ENCODE results near the gene CNTNAP5. TPM values are rescaled to one million over a fixed set of nuclear protein-coding genes. Genes with fewer than 3 reads are reported as not detected.

The CNTNAP5 gene
- total and polyA plus RNA-seq, 2 of the 4 experiments (the other 2 are of a cell fraction): not detected

DNA sequence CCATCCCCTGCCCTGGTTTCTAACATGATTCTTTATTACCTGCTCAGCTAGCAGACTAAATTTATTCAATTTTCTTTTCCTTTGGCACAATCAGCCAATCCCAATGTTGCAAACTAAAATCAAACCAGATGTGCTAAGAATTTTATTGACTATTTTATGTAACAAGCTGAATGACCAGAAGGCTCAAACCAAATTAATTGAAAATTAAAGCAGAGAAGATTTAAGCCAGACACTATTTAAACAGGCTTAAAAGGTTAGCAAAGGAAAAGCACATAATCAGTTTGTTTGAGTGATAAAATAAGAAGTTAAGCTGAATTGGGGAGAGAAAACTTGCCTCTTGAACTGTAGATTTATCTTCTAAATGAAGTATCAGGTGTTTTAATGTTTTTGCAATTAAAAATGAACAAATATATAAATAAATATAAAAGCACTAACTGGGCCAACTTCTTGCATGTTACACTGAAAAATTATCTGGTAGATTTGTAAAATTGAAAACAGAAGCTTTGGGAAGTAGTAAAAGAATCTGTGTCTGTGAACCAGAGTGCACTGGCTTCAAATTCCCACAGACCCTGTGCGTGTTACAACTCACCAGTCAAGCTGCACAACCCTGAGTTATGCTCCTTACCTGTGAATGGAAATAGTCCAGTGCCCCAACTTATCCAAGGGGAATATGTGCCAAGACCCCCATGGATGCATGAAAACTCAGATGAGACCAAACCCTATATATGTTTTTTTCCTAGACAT lies 283.4 kb downstream of the CNTNAP5 start:
- in situ Hi-C loops (cut with MboI; ENCODE audit: low sequenced_read_pairs) (no loop called here), intact Hi-C loops (cut with micrococcal nuclease) (no loop called here), dilution Hi-C loops (cut with HindIII; ENCODE audit: low sequenced_read_pairs, unreplicated experiment) (no loop called here)
- no peak overlapping the region for H2AK5ac ChIP-seq (ENCODE audit: low read depth, low read length)
- H3K4me1 ChIP-seq (ENCODE audit: control insufficient read depth, insufficient read depth, low read length): no peaks in the 10 kb centered on the region
- H3K23ac ChIP-seq (ENCODE audit: low read depth, low read length): no peak overlapping the region
- H3K9me1 ChIP-seq (ENCODE audit: insufficient read depth, low read length): no peaks in the 10 kb centered on the region
- H4K8ac ChIP-seq (ENCODE audit: low read depth in 2 of 2, low read length in 2 of 2): no peak overlapping the region
- no peak overlapping the region for H2AFZ ChIP-seq (replicated peaks; ENCODE audit: low read length, poor library complexity)
- H2BK5ac ChIP-seq (ENCODE audit: low read depth, low read length, poor library complexity, severe bottlenecking): no peak overlapping the region
- H3K4me2 ChIP-seq (ENCODE audit: low read depth, low read length): no peak overlapping the region
- ChIA-PET CTCF (no interaction called here), POLR2A (ENCODE audit: unreplicated experiment) (no interaction called here)
- no peaks in the 10 kb centered on the region for H4K20me1 ChIP-seq (ENCODE audit: insufficient read depth, low read length)
- H3K4ac ChIP-seq (ENCODE audit: low read depth, low read length): no peak overlapping the region
- no peaks in the 10 kb centered on the region for H3K79me1 ChIP-seq (ENCODE audit: low read depth in 1 of 2, low read length in 2 of 2)
- no peak overlapping the region for H2AK9ac ChIP-seq (replicated peaks; ENCODE audit: low read depth, low read length, poor library complexity)
- WGBS, 2 experiments (ENCODE audit: extremely low coverage in 2 of 2, insufficient read length in 1 of 2): no CpG with 5 or more reads among the region's 1 CpG
- TF ChIP-seq, protein P1, sequence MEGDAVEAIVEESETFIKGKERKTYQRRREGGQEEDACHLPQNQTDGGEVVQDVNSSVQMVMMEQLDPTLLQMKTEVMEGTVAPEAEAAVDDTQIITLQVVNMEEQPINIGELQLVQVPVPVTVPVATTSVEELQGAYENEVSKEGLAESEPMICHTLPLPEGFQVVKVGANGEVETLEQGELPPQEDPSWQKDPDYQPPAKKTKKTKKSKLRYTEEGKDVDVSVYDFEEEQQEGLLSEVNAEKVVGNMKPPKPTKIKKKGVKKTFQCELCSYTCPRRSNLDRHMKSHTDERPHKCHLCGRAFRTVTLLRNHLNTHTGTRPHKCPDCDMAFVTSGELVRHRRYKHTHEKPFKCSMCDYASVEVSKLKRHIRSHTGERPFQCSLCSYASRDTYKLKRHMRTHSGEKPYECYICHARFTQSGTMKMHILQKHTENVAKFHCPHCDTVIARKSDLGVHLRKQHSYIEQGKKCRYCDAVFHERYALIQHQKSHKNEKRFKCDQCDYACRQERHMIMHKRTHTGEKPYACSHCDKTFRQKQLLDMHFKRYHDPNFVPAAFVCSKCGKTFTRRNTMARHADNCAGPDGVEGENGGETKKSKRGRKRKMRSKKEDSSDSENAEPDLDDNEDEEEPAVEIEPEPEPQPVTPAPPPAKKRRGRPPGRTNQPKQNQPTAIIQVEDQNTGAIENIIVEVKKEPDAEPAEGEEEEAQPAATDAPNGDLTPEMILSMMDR (conservative IDR thresholded peaks at IDR 0.05; ENCODE audit: low read depth, low read length): no peak
- TF ChIP-seq MAFK (IDR thresholded peaks at IDR 0.05; ENCODE audit: low read depth, low read length) (no peak), CEBPB (IDR thresholded peaks at IDR 0.05; ENCODE audit: low read depth, low read length) (no peak), NFE2L2 (IDR thresholded peaks at IDR 0.05; ENCODE audit: low read depth, low read length) (no peak), CHD1 (IDR thresholded peaks at IDR 0.05; ENCODE audit: low read depth, low read length) (no peak), POLR2A (IDR thresholded peaks at IDR 0.05; ENCODE audit: low read depth, low read length) (no peak), RFX5 (IDR thresholded peaks at IDR 0.05; ENCODE audit: low read depth, low read length) (no peak), RAD21 (IDR thresholded peaks at IDR 0.05; ENCODE audit: low read length) (no peak), SMC3 (IDR thresholded peaks at IDR 0.05; ENCODE audit: low read depth, low read length) (no peak), FOS (IDR thresholded peaks at IDR 0.05; ENCODE audit: low read depth, low read length) (no peak), RCOR1 (IDR thresholded peaks at IDR 0.05; ENCODE audit: insufficient replicate concordance, low read length) (no peak), BHLHE40 (IDR thresholded peaks at IDR 0.05; ENCODE audit: low read depth, low read length) (no peak)
- TF ChIP-seq, protein P2, sequence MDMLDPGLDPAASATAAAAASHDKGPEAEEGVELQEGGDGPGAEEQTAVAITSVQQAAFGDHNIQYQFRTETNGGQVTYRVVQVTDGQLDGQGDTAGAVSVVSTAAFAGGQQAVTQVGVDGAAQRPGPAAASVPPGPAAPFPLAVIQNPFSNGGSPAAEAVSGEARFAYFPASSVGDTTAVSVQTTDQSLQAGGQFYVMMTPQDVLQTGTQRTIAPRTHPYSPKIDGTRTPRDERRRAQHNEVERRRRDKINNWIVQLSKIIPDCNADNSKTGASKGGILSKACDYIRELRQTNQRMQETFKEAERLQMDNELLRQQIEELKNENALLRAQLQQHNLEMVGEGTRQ (IDR thresholded peaks at IDR 0.05; ENCODE audit: low read depth, low read length): no peak
- TF ChIP-seq, protein P3, sequence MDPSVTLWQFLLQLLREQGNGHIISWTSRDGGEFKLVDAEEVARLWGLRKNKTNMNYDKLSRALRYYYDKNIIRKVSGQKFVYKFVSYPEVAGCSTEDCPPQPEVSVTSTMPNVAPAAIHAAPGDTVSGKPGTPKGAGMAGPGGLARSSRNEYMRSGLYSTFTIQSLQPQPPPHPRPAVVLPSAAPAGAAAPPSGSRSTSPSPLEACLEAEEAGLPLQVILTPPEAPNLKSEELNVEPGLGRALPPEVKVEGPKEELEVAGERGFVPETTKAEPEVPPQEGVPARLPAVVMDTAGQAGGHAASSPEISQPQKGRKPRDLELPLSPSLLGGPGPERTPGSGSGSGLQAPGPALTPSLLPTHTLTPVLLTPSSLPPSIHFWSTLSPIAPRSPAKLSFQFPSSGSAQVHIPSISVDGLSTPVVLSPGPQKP (IDR thresholded peaks at IDR 0.05; ENCODE audit: borderline replicate concordance, low read depth, low read length): no peak
- no peak overlapping the region for H3K9ac ChIP-seq (ENCODE audit: low read depth, low read length)
- no peak overlapping the region for H3K4me3 ChIP-seq (ENCODE audit: insufficient read depth, low read depth, low read length)
- peaks cover 4% of the 10 kb centered on the region; the same call in 1 of the 2 replicates for H3K9me3 ChIP-seq (ENCODE audit: control insufficient read depth, insufficient read depth, low read length)
- H4K91ac ChIP-seq (ENCODE audit: insufficient read depth, low read depth, low read length): no peak overlapping the region
- H2BK15ac ChIP-seq (ENCODE audit: low read depth, low read length): no peak overlapping the region
- H2BK120ac ChIP-seq (ENCODE audit: low read depth, low read length): no peak overlapping the region
- H2BK20ac ChIP-seq (ENCODE audit: low read depth, low read length): no peak overlapping the region
- ATAC-seq (ENCODE audit: low read depth) (no peak), DNase-seq (no peak)
- no peak overlapping the region for H3K14ac ChIP-seq (replicated peaks; ENCODE audit: low read depth, low read length)
- no peak overlapping the region for H4K5ac ChIP-seq (ENCODE audit: low read depth, low read length)
- H3K27ac ChIP-seq (ENCODE audit: insufficient read depth, low read length): no peak overlapping the region
- no peak overlapping the region for H3K56ac ChIP-seq (ENCODE audit: extremely low read depth, insufficient read depth, low read length)
- no peak overlapping the region for H3K18ac ChIP-seq (ENCODE audit: low read depth, low read length)
- no peaks in the 10 kb centered on the region for H3K27me3 ChIP-seq (ENCODE audit: control insufficient read depth, insufficient read depth, low read length)
- H3K36me3 ChIP-seq (ENCODE audit: control insufficient read depth, insufficient read depth, low read length): no peaks in the 10 kb centered on the region
- no TSS peak for BruUV-seq (replicated peaks)

All from IMR-90 (cell line).